SK-N-SH treated with all-trans-retinoic acid at 6 μM for 48 hours (cell line): Measurements from ENCODE around the gene MADD.

ENCODE experiments used
- BACH2 ChIP-seq: fragments of 250-450 bp; sonication (Bioruptor Pico); IDR thresholded peaks from 2 replicates; pipeline ENCODE4 v1.9.0; 2021; ENCODE audit warnings: mild to moderate bottlenecking, borderline replicate concordance
- TF ChIP-seq, protein P1 (sequence below): fragments of 250-450 bp; sonication (Bioruptor Pico); IDR thresholded peaks from 2 replicates; pipeline ENCODE4 v1.5.0; 2020; ENCODE audit warnings: mild to moderate bottlenecking, moderate library complexity

DNA sequence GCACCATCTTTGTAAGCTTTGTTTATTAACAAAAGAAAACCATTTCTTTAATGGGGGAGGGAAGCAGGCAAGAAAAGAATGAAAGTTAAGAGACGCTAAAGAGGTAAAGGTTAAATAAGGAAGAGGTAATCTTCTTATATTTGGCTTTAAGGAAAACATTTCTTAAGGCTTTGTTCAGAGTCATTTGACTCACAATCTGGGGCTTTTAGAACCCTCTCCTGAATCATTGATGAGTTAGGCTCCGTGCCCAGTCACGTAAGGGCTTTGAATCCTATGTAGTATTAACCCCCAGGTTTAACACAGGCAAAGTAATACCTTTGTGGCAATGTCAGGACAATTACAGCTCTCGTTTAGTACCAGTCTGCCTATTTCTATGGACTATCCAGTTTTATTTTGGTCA lies 26.1 kb downstream of the MADD start:
- TF ChIP-seq, protein P1, sequence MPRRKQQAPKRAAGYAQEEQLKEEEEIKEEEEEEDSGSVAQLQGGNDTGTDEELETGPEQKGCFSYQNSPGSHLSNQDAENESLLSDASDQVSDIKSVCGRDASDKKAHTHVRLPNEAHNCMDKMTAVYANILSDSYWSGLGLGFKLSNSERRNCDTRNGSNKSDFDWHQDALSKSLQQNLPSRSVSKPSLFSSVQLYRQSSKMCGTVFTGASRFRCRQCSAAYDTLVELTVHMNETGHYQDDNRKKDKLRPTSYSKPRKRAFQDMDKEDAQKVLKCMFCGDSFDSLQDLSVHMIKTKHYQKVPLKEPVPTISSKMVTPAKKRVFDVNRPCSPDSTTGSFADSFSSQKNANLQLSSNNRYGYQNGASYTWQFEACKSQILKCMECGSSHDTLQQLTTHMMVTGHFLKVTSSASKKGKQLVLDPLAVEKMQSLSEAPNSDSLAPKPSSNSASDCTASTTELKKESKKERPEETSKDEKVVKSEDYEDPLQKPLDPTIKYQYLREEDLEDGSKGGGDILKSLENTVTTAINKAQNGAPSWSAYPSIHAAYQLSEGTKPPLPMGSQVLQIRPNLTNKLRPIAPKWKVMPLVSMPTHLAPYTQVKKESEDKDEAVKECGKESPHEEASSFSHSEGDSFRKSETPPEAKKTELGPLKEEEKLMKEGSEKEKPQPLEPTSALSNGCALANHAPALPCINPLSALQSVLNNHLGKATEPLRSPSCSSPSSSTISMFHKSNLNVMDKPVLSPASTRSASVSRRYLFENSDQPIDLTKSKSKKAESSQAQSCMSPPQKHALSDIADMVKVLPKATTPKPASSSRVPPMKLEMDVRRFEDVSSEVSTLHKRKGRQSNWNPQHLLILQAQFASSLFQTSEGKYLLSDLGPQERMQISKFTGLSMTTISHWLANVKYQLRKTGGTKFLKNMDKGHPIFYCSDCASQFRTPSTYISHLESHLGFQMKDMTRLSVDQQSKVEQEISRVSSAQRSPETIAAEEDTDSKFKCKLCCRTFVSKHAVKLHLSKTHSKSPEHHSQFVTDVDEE (CRISPR knock-in tag) = no peak
- TF ChIP-seq BACH2 = no peak
